GM18520 (cell line): ENCODE results near the gene HOGA1.

Experiments used
- ATAC-seq: cut with Tn5 transposase; IDR thresholded peaks from one replicate; pipeline ENCODE4 v1.9.1; 2021; ENCODE audit not compliant: unreplicated experiment

HOGA1 gene

DNA sequence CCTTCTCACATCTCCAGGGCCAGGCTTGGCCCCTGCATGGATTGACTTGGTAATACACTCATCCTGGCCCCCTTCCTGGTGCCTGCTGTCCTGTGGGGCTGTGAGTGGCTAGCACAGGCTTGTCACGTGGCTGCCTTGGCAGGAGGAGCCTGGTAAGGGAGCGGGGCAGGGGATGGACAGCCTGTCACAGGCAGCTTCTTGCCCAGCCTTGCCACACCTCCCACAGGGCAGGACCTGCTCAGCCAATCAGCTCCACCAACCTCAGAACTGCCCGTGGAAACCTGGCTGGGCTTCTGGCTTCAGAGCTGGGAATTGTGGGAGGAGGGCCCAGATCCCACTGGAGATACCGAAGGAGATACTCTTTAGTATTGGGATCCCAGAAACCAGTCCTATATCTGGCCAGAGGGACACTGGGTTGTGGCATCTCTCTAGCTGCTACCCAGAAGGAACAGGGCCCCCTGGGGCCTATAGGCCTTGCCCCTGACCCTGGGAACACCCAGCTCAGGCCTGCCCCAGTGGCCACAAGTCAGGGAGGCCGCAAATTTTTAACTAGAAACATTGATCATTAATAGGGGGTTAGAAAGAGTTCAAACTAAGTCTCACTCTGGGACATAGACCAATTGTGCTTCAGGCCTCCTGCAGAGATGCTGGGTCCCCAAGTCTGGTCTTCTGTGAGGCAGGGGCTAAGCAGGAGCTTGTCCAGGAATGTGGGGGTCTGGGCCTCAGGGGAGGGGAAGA, at the start of gene HOGA1:
Gene HOGA1 (plus strand): TSS at position 330 of the 738 bp plus-strand sequence. CDS start 315 bp downstream, at position 645.
- no peak for ATAC-seq

GRCh38 chr10:97534746-97535367, 49.3 kb upstream of the HOGA1 start:
- ATAC-seq, result no peak

DNA sequence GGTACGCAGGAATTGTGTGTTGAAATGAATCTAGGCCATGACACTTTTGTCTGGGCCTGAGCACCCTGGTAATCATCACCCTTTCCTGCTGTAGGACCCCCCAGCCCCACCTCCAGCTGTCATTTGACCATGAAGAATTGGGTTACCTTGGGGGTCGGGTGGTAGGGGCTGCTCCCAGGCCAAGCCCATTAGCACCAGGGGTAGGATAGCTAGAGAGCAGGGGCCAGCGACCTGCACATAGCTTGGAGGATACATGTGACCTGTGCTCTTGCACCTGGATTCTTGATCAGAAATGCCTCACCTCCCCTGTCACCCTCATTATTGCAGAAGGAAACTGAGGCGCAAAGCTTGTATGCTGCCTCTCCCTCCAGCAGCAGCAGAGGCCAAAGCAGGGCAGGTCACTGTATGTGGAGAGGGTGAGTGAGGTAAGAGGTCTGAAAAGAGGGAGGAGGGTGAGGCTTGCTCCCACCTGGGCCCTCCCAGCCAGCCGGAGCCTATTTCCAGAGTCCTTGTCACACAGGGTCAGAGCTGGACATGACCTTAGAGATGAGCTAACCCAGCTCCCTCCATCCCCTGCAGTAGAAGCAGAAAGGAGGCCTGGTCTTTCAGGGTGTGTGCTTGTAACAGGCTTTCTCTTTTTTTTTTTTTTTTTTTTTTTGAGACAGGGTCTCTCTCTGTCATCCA, 46.9 kb upstream of the HOGA1 start:
- no peak for ATAC-seq

GRCh38 chr10:97538411-97538810, 45.8 kb upstream of the HOGA1 start:
- no peak for ATAC-seq

DNA sequence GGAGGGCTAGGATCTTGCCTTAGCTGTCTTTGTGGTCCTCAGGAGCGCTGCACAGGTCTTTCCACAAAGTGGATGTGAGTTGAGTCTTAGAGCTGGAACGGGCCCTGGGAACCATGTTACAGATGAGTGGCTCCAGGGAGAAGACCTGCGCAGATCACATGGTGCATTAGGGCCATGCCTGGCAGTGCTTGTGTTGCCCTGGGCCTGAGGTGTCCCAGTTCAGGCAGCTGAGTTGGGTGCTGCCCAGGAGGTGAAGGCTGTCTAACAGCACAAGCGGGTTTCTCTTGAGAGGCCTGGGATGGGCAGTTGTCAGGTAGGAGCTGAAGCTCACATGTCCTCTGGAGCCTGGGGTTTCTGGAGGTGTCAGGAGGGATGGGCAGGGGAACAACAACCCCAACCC, 45.4 kb upstream of the HOGA1 start:
- no peak for ATAC-seq

DNA sequence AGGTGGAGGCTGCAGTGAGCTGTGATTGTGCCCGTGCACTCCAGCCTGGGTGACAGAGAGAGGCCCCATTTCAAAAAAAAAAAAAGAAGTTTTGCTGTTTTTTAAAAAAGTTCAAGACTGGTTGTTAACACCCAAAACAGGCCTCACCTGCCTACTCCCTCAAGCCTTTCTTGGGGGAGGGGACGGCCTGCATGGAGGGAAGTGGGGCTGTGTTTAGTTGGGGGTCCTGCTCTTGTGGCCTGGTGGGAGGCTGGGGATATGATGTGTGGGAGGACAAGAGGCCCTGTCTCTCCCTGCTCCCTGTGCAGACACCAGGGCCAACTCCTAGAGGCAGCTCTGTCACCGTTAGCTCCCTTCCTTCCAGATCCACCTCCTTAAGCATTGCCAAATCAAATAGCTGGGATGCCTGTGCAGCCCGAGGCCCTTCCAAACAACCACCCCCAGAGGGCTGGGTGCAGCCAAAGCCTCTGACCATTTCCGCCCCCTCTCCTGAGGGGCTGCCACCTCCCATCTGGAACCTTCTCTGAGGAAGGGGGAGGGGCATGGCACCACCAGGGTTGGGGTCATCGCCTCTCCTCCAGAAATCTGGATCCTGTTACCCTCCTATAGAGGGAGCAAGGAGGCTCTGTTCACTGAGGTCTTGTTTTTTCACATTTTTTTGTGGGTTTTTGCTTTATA, 44.5 kb upstream of the HOGA1 start:
- ATAC-seq, result no peak

DNA sequence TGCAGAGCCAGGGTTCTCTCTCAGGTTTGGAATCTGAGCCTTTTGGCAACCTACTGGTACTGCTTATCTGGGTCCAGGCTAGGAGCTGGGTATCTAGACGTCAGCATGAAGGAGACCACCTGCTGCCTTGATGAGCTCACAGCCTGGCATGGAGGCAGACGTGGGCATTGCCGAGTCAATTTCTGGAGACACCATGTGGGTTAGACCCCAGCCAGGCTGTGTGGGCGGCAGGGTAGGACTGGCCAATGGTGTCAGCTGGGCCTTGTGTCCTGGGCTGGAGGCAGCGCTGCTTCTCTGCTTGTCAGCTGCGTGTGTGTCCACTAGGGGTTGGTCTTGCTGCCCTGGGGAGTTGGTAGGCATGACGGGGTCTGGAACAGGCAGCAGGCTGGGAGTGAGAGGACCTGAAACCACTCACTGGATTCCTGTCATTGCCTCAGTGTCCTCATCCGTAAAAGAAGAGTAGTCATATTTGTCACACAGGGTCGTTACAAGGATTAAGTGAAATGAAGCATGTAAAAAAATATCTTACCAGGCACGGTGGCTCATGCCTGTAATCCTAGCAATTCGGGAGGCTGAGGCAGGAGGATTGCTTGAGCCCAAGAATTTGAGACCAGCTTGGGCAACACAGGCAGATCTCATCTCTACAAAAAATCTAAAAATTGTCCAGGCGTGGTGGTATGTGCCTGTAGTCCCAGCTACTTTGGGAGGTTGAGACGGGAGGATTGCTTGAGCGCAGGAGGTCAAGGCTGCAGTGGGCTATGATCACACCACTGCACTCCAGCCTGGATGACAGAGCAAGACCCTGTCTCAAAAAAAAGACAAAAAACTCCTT, 43.3 kb upstream of the HOGA1 start:
- ATAC-seq, result no peak

DNA sequence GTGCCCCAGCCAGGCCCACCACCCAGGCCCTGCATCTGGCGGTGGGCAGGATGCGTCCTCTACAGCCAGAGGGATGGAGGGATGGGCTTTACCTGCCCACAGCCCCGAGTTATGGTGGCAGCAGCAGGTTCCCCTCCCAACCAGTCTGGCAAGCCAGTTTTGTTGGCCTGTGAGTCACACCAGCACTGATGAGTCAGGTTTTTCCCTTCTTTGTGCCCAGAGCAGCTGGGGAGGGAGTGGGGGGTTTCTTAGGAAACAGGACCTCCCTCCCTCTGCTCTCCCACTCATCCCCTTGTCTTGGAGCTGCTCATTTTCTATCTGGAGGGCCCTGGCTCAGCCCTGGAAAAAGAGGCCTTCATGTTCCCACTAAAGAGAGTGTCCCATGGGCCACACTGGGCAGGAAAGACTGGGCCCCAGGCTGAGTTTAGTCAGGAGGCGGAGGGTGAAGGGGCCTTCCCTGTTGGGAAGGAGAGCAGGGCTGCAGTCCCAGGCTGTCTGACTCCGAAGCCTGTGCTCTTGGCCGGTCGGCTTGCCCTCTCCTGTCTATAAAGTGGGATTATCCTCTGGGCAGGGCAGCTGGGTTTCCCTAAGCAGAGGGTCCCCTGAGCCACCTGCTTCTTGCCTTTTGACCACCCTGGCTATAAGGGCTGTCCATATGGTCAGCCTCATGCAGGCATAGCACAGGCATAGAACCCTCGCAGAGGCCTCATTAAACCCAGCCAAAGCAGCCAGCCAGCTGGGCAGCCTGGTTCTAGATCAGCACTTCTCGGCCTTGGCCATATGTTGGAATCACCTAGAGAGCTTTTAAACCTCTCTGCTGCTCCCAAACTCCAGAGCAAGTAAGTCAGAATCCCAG, 41.8 kb upstream of the HOGA1 start:
- no peak for ATAC-seq

GRCh38 chr10:97543025-97543546, 41.1 kb upstream of the HOGA1 start:
- no peak for ATAC-seq

GRCh38 chr10:97546456-97547270, 37.5 kb upstream of the HOGA1 start:
- no peak for ATAC-seq

- no peak for ATAC-seq
Measured at GRCh38 chr10:97547271-97547600, 37.0 kb upstream of the HOGA1 start.

DNA sequence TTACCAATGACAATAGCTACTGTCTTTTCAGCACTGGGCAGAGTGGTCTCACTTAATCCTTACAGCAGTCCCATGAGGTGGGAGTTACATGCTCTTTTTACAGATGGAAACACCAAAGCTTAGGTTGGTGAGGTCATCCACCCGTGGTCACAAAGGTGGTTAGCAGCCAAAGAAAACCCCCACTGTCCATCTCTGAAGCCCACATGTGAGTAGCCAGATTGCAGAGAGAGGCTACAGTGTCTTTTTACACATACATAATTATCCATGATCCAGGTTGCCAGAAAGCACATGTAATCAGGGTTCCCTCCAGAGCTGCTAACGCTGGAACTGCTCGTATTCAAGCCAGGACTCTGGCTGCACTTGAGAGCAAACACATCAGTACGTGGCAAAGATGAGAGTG, 36.2 kb upstream of the HOGA1 start:
- ATAC-seq, result no peak

- ATAC-seq, result no peak
Measured at GRCh38 chr10:97548828-97549455, 35.2 kb upstream of the HOGA1 start.

- ATAC-seq, result no peak
Measured at GRCh38 chr10:97549587-97550322, 34.4 kb upstream of the HOGA1 start.

DNA sequence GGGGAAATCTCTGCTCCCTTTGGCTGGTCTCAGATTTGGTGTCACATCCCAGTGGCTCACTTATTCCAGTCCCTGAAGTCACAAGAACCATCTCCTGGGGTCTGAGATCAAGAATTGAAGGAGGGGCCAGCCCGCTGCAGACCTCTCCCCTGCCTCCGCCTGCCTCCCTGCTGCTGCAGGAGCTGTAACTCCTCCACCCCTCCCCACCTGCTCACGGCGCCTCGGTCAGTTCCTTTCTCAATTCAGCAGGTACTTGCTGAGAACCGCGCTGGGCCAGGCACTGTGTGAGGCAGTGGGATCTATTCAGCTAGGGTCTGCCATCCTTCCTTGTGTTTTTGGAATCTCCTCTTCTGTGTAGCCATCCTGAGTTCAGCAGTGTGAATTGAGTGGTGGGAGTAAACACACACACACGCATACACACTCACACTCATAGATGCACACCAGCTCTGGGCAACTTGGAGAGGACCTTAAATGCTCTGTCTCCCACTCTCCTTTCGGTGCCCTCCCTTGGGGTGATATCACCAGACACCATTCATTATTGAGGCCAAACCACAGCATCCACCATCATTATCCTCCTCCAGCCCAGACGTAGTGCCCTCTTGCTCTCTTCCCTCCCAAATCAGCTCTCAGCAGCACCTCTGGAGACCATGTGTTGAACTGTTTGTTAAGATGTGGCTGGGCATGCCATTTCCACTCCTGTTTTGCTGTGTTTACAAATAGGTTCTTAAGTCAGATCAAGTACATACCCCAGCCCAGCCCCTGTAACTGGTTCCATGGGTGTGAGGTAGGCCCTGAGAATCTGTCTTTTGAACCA, 33.6 kb upstream of the HOGA1 start:
- ATAC-seq, result no peak

DNA sequence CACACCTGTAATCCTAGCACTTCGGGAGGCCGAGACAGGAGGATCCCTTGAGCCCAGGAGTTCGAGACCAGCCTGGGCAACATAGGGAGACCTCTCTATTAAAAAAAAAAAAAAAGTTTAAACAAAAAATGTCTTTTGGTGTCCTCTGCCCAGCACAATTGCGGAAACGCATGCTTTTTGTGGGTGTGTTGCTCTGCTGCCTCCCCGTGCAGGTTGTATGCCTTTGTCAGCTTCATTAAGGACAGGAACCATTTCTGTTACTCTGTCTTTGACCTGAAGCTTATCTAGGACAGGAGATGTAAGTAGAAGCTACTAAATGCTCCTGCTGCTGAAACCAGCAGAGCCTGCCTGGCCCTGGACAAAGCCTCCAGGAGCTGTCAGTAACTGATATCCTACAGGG, 32.9 kb upstream of the HOGA1 start:
- ATAC-seq, result no peak

DNA sequence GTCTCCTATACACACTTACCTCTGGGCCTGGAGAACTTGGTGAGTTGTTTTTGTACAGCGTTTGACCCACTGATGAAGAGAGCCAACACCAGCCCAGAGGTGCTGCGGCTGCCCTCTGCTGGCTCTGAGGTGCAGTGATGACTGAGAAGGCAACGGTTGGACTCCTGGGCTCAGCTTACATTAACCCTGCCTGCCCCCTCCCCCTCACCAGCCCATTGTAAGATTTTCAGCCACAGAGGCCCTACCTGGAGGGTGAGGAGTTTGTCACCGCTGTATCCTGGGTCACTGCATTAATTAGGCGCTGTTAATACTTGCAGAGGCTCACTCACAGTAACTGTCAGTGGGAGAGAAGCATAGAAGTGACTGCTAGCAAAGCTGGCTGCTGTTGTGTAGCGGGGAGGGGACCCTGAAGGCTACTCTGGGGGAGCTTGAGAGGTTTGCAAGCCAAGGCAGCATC, 30.6 kb upstream of the HOGA1 start:
- ATAC-seq, result peak; percentile 41
